ENCODE data around the gene RTN4IP1. TPM values are rescaled to one million over a fixed set of nuclear protein-coding genes. Genes with fewer than 3 reads are reported as not detected.

RTN4IP1 gene
- total and polyA plus RNA-seq, 9 of the 15 experiments (the other 6 are each of a cell fraction or from before 2014, with no cell fraction given) = 17.9 to 46.0 (median 22.2) TPM

DNA sequence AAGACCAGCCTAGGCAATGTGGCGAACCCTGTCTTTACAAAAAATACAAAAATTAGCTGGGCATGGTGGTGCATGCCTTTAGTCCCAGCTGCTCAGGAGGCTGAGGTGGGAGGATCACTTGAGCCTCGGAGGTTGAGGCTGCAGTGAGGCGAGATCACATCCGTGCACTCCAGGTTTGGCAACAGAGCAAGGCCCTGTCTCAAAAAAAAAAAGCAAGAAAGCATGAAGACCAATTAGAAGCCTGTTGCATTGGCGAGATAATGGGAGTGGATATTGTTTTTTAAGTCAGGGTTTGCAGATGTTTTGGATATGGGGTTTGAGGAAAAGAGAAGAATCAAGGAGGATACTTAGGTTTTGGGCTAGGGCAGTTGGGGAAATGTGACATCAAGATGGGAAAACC, 5.3 kb upstream of the RTN4IP1 start (continued):
- TF ChIP-seq HOXB6 (CRISPR knock-in tag; IDR thresholded peaks at IDR 0.05; ENCODE audit: borderline replicate concordance) (no peak), ZBED1 (IDR thresholded peaks at IDR 0.05) (no peak)

- no peak overlapping the region for H3K4me3 ChIP-seq
- 50% methylated on average over 1 of the region's 1 CpG for WGBS (ENCODE audit: insufficient coverage, low coverage, missing lambda C conversion rate)
- no peaks in the 10 kb centered on the region for H3K27me3 ChIP-seq (ENCODE audit: control insufficient read depth in 2 of 2, insufficient read depth in 2 of 2, low read length in 2 of 2)
- intact Hi-C loops (cut with micrococcal nuclease) = no loop called here
- in situ Hi-C loops (cut with MboI) = no loop called here
- no peaks in the 10 kb centered on the region for H3K9me1 ChIP-seq (ENCODE audit: control insufficient read depth, insufficient read depth, low read length)
- H3K79me2 ChIP-seq (ENCODE audit: control insufficient read depth, insufficient read depth, low read length) = peaks cover 77% of the 10 kb centered on the region
- peaks cover 3 to 6% of the 10 kb centered on the region in 2 experiments; a peak in 1 of 5 replicates for H3K4me1 ChIP-seq (replicated peaks in 1 of 2; ENCODE audit: control insufficient read depth in 2 of 2, insufficient read depth in 2 of 2, low read length in 2 of 2)
- no peak for TF ChIP-seq CAMTA2 (CRISPR knock-in tag; conservative IDR thresholded peaks at IDR 0.05)
- no peak for TF ChIP-seq MCM3 (IDR thresholded peaks at IDR 0.05)
- TF ChIP-seq PRMT5 (CRISPR knock-in tag; IDR thresholded peaks at IDR 0.05) = no peak
- no peak for TF ChIP-seq ZNF589 (CRISPR knock-in tag; IDR thresholded peaks at IDR 0.05; ENCODE audit: low read depth)
- no peak for TF ChIP-seq ZBTB49 (CRISPR knock-in tag; IDR thresholded peaks at IDR 0.05; ENCODE audit: borderline replicate concordance)
- no peak for TF ChIP-seq YBX1 (IDR thresholded peaks at IDR 0.05)
- no peak for TF ChIP-seq CBX8 (IDR thresholded peaks at IDR 0.05; ENCODE audit: borderline replicate concordance, extremely low read depth, low read depth, low read length, poor library complexity, severe bottlenecking)
- no peak for TF ChIP-seq CC2D1A (IDR thresholded peaks at IDR 0.05)
- no peak for TF ChIP-seq MECOM (CRISPR knock-in tag; IDR thresholded peaks at IDR 0.05)
- TF ChIP-seq STAG1 (CRISPR knock-in tag; IDR thresholded peaks at IDR 0.05; ENCODE audit: borderline replicate concordance) = no peak
- TF ChIP-seq GATAD2B (IDR thresholded peaks at IDR 0.05; ENCODE audit: borderline replicate concordance) = no peak
- TF ChIP-seq MYNN (IDR thresholded peaks at IDR 0.05) = no peak
- TF ChIP-seq MYNN (CRISPR knock-in tag; IDR thresholded peaks at IDR 0.05) = no peak
- TF ChIP-seq COPS2 (conservative IDR thresholded peaks at IDR 0.05) = no peak
- no peak for TF ChIP-seq DNMT1 (IDR thresholded peaks at IDR 0.05)
- no peak for TF ChIP-seq MED1 (CRISPR knock-in tag; IDR thresholded peaks at IDR 0.05; ENCODE audit: borderline replicate concordance)
- TF ChIP-seq ZSCAN32 (CRISPR knock-in tag; IDR thresholded peaks at IDR 0.05) = no peak
- no peak for TF ChIP-seq ZNF347 (CRISPR knock-in tag; IDR thresholded peaks at IDR 0.05; ENCODE audit: low read depth)
- no peak for TF ChIP-seq TBL1XR1 (IDR thresholded peaks at IDR 0.05; ENCODE audit: low read length in 2 of 2)
- TF ChIP-seq JUND (IDR thresholded peaks at IDR 0.05; ENCODE audit: borderline replicate concordance, low read depth, low read length) = no peak
- TF ChIP-seq JUND (tag; IDR thresholded peaks at IDR 0.05; ENCODE audit: borderline replicate concordance, low read depth, low read length) = no peak
- TF ChIP-seq SPI1 (IDR thresholded peaks at IDR 0.05; ENCODE audit: borderline replicate concordance, low read depth, low read length) = no peak
- no peaks in the 10 kb centered on the region; the same call in 1 of the 2 replicates for H4K20me1 ChIP-seq (replicated peaks; ENCODE audit: control insufficient read depth, insufficient read depth, low read length)
- ATAC-seq = no peak
- H3K9me3 ChIP-seq (replicated peaks; ENCODE audit: control insufficient read depth, insufficient read depth, low read depth, low read length) = no peaks in the 10 kb centered on the region
- H3K36me3 ChIP-seq (ENCODE audit: control insufficient read depth, insufficient read depth, low read length) = no peaks in the 10 kb centered on the region; the same call in 1 of the 3 replicates
- ChIA-PET CTCF (ENCODE audit: low intra/inter-chr PET ratio) (no interaction called here), POLR2A (no interaction called here)
- H3K4me2 ChIP-seq (ENCODE audit: insufficient read depth, low read length) = peak overlapping the region; percentile 49; the same call in 1 of the 2 replicates
- peak in 1 of 4 experiments; percentile 24 for DNase-seq (ENCODE audit: extremely low read depth in 1 of 4, low spot score in 3 of 4)
- no TSS peak for BruUV-seq (replicated peaks)
- no peak overlapping the region; the same call in 1 of the 2 replicates for H2AFZ ChIP-seq (ENCODE audit: low read depth, low read length)
- peak overlapping the region; percentile 54; the same call in 2 of the 3 replicates for H3K27ac ChIP-seq (ENCODE audit: extremely low read depth, low read depth, low read length)
- FAIRE-seq = no peak
- H3K9ac ChIP-seq (ENCODE audit: insufficient read depth in 1 of 2, low read depth in 2 of 2, low read length in 2 of 2) = peak overlapping the region in 1 of 2 experiments; percentile 50; a peak in 2 of 4 replicates
Measured at GRCh38 chr6:106631346-106631745, 2.0 kb upstream of the RTN4IP1 start.

Data from K562 (cell line).